Ovary (tissue), 3 donors: ENCODE measurements around the gene DPP9.

Experiments
- CTCF ChIP-seq, 3 donors: fragments of 450-650 bp in 2 of 3; fragments of 200-600 bp in 1 of 3; IDR thresholded peaks; one replicate each; pipeline versions ENCODE4 v1.5.1 to v1.8.0; 2016 to 2022; ENCODE audit warnings: antibody characterized with exemption in 3 of 3, mild to moderate bottlenecking in 1 of 3
- EP300 ChIP-seq: sonication (generic); formaldehyde crosslinking; IDR thresholded peaks from one replicate; pipeline ENCODE4 v1.6.1; 2017; ENCODE audit warnings: antibody characterized with exemption
- POLR2A ChIP-seq: fragments of 450-650 bp; IDR thresholded peaks from one replicate; pipeline ENCODE4 v1.6.1; 2017; ENCODE audit warnings: antibody characterized with exemption, mild to moderate bottlenecking, moderate library complexity
- donor health status: DM: no; HTN: no; CAD: no.

GRCh38 chr19:4693078-4693350, 30.6 kb downstream of the DPP9 start:
- TF ChIP-seq POLR2A (no peak), CTCF (IDR thresholded peaks at IDR 0.05) (no peak), EP300 (no peak)
